NB4 (cell line): Measurements from ENCODE around the gene SPATS1.
A peak's percentile ranks its signal among the peaks of the same experiment; 100 is the strongest.

Experiments
- DNase-seq: peaks from one replicate; pipeline ENCODE4 v3.0.0; 2010; ENCODE audit warnings: low read depth
- H3K4me3 ChIP-seq: one replicate; pipeline ENCODE4 v1.5.1; 2011; ENCODE audit warnings: mild to moderate bottlenecking, low read depth, low read length, moderate library complexity
- MAX ChIP-seq: IDR thresholded peaks from 2 replicates; pipeline ENCODE4 v1.6.1; 2011; ENCODE audit warnings: low read depth, low read length
- MYC ChIP-seq: IDR thresholded peaks from 2 replicates; pipeline ENCODE4 v1.6.1; 2011; ENCODE audit warnings: low read depth, low read length
- POLR2A ChIP-seq: IDR thresholded peaks from 2 replicates; pipeline ENCODE4 v1.6.1; 2011; ENCODE audit warnings: mild to moderate bottlenecking; ENCODE audit not compliant: insufficient read length; ENCODE audit errors: extremely low read depth
- TF ChIP-seq, protein P1 (sequence below): IDR thresholded peaks from one replicate; pipeline ENCODE4 v1.5.1; 2012; ENCODE audit warnings: low read depth, low read length

Gene SPATS1

DNA sequence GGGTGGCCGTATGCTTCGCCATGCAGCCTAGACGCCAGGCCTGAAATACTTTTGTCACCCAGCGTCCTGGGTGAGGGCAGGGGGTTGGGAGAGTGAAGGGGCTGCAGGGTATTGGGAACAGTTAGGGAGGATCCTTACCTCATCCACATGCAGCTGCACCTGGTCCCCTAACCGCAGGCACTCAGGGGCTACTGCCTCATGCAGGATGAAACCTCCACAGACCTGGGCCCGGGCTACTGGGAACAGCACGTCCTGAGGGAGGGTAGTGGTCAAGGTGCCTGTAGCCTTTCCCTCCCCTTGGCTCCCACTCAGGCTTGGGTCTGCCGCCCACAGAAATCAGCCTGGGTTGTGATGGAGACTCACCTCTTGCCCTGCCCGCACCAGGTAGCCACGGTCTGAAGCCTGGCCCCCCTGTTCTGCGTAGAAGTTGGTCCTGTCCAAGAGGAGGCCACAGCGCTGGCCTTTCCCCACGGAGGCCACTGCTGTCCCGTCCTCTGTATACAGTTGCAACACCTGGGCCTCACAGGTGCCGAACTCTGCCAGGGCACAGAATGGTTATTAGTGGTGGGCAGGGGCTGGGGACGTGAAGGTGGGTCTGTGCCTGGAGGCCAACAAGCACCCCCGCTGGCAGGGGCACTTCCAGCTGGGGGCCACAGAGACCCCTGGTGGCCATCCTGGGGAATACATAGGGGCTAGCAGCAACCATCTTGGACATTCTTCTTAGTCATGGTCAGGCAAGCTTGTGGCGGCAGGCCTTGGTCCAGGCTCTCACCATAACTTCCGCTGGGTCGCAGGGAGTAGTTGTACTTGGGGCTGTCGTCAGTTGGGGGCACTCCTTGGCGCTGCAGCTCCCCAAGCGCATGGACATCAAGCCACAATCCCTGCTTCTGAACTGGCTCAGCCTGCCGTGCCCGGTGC is 37.9 kb upstream of the SPATS1 start:
- DNase-seq: peak; percentile 71
- no peak overlapping the region for H3K4me3 ChIP-seq
- no peak for TF ChIP-seq POLR2A
- TF ChIP-seq, protein P1, sequence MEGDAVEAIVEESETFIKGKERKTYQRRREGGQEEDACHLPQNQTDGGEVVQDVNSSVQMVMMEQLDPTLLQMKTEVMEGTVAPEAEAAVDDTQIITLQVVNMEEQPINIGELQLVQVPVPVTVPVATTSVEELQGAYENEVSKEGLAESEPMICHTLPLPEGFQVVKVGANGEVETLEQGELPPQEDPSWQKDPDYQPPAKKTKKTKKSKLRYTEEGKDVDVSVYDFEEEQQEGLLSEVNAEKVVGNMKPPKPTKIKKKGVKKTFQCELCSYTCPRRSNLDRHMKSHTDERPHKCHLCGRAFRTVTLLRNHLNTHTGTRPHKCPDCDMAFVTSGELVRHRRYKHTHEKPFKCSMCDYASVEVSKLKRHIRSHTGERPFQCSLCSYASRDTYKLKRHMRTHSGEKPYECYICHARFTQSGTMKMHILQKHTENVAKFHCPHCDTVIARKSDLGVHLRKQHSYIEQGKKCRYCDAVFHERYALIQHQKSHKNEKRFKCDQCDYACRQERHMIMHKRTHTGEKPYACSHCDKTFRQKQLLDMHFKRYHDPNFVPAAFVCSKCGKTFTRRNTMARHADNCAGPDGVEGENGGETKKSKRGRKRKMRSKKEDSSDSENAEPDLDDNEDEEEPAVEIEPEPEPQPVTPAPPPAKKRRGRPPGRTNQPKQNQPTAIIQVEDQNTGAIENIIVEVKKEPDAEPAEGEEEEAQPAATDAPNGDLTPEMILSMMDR: peak; percentile 87

DNA sequence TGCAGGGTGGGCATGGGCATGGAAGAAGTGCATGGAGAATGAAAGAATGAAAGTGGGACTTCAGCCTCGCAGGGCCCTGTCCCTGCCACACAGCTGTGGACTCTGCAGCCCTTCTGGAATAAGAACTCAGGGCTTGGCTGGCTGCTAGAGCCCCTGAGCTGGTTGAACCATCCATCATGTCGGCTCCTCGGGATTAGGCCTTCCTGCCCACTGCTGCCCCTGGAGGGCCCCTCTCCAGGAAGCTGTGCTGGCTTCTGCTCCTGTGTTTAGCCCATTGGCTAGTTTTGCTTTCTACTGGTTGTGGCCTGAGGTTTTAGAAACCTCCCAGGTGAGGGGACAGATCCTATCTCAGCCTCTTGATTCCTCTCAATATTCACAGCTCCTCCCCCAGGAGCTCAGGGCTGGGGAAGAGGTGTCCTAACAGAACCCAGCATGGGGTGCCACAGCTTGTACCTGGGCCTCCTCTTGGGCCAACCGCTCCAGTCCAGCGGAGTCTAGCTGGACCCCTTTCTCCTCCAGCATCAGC is 37.2 kb upstream of the SPATS1 start:
- no peak for DNase-seq
- H3K4me3 ChIP-seq: no peak overlapping the region
- TF ChIP-seq MYC (no peak), MAX (no peak), POLR2A (no peak)
- TF ChIP-seq, protein P1: no peak

GRCh38 chr6:44306710-44307109 is 35.7 kb upstream of the SPATS1 start:
- TF ChIP-seq, protein P1: no peak
- TF ChIP-seq POLR2A (no peak), MYC (no peak), MAX (no peak)
- no peak for DNase-seq
- H3K4me3 ChIP-seq: no peak overlapping the region

DNA sequence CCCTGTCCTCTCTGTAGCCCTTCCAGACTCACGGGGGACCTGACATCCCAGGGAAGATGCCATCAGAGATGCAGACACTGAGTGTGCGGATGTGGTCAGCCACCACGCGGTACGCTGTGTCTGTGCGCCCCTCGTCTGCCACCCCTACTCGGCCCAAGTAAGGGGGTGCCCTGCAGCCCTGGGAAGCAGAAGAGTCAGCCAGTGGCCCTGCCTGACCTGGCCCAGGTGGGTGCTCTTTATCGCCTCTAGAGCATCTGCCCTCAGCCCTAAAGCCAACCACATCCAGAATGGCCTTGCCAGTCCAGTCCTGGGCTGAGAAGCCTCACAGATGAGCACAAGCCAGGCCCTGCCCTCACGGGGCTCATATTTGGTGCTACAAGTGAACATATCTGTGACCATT is 35.2 kb upstream of the SPATS1 start:
- H3K4me3 ChIP-seq: no peak overlapping the region
- TF ChIP-seq, protein P1: no peak
- no peak for TF ChIP-seq MYC
- TF ChIP-seq MAX: no peak
- no peak for TF ChIP-seq POLR2A
- DNase-seq: no peak

- H3K4me3 ChIP-seq: no peak overlapping the region
- no peak for DNase-seq
- TF ChIP-seq MYC (no peak), POLR2A (no peak), MAX (no peak)
- TF ChIP-seq, protein P1: no peak
Observed at GRCh38 chr6:44309092-44309491, 33.4 kb upstream of the SPATS1 start.
